HepG2 (cell line): ENCODE data around the gene SH3YL1. TPM values are rescaled to one million over a fixed set of nuclear protein-coding genes. Genes with fewer than 3 reads are reported as not detected.

ENCODE experiments used
- ATAC-seq: fragments of 200-7000 bp; cut with Tn5 transposase; 3 replicates; pipeline ENCODE4 v1.9.1; 2020; ENCODE audit warnings: mild to moderate bottlenecking, moderate library complexity
- BruUV-seq: library from RNA; stranded (reverse); fragments of 400-500 nt; replicated peaks from 2 replicates; lab custom pipeline; 2021; lab: Mats Ljungman, UMichigan
- CTCF ChIA-PET: fragments of 300-600 bp; formaldehyde crosslinking; extraction: SDS; loops from one replicate; lab custom pipeline; 2021; ENCODE audit warnings: low total read pairs, inconsistent platforms, low intra/inter-chr PET ratio; lab: Yijun Ruan, JAX
- POLR2A ChIA-PET: fragments of 350-600 bp; sonication (Branson Sonifier 250); formaldehyde crosslinking; loops from one replicate; lab custom pipeline; 2020; ENCODE audit warnings: antibody characterized with exemption, inconsistent platforms; lab: Yijun Ruan, JAX
- DNase-seq: peaks from one replicate; pipeline ENCODE4 v3.0.0-alpha.2; 2015; ENCODE audit warnings: low spot score
- FAIRE-seq: peaks from 3 replicates; lab custom pipeline; 2011; peaks lifted over from hg19 to GRCh38; lab: Jason Lieb, UNC
- H2AFZ ChIP-seq: one replicate; pipeline ENCODE4 v1.6.1; 2011; ENCODE audit warnings: low read length, inconsistent platforms
- H3K27ac ChIP-seq: fragments of 300-600 bp; 3 replicates; pipeline ENCODE4 v1.8.0; 2011; ENCODE audit warnings: mixed run types, mild to moderate bottlenecking, mixed read lengths, low read length, inconsistent platforms; ENCODE audit not compliant: insufficient read depth; ENCODE audit errors: extremely low read length
- H3K27me3 ChIP-seq, 2 experiments: fragments of 200-600 bp in 1 of 2; 2 replicates in 1 of 2; 3 replicates in 1 of 2; pipeline versions ENCODE4 v1.6.0 to v1.8.0; 2011; ENCODE audit warnings: low read length in 2 of 2, mild to moderate bottlenecking in 2 of 2, moderate library complexity in 2 of 2, inconsistent platforms in 1 of 2; ENCODE audit not compliant: insufficient read depth in 2 of 2, control insufficient read depth in 1 of 2
- H3K36me3 ChIP-seq, 2 experiments: fragments of 200-600 bp in 1 of 2; replicated peaks in 1 of 2; 2 replicates in 1 of 2; 3 replicates in 1 of 2; pipeline versions ENCODE4 v1.5.1 to v1.8.0; 2011; ENCODE audit warnings: low read length in 2 of 2, inconsistent platforms in 1 of 2; ENCODE audit not compliant: insufficient read depth in 2 of 2, control insufficient read depth in 1 of 2
- H3K4me1 ChIP-seq: 2 replicates; pipeline ENCODE4 v1.5.1; 2012; ENCODE audit warnings: low read length, inconsistent platforms; ENCODE audit not compliant: insufficient read depth
- H3K4me2 ChIP-seq: 2 replicates; pipeline ENCODE4 v1.6.0; 2011; ENCODE audit warnings: low read depth, low read length, inconsistent platforms
- H3K4me3 ChIP-seq, 3 experiments: fragments of 200-600 bp in 1 of 3; sonication (generic), shearing (Covaris generic) in 1 of 3; replicated peaks in 1 of 3; 2 replicates each; pipeline ENCODE4 v1.5.1; 2011 to 2016; ENCODE audit warnings: low read length in 3 of 3, inconsistent platforms in 2 of 3, low read depth in 2 of 3, mild to moderate bottlenecking in 2 of 3, control low read depth in 1 of 3, mixed read lengths in 1 of 3; ENCODE audit not compliant: insufficient read depth in 1 of 3
- H3K79me2 ChIP-seq: one replicate; pipeline ENCODE4 v1.6.1; 2011; ENCODE audit warnings: low read length, inconsistent platforms; ENCODE audit not compliant: insufficient read depth
- H3K9ac ChIP-seq: 2 replicates; pipeline ENCODE4 v1.6.0; 2011; ENCODE audit warnings: mild to moderate bottlenecking, low read depth, low read length, inconsistent platforms; ENCODE audit not compliant: insufficient read depth
- H3K9me3 ChIP-seq: 2 replicates; pipeline ENCODE4 v1.5.1; 2012; ENCODE audit warnings: mild to moderate bottlenecking, low read length
- H4K20me1 ChIP-seq: 2 replicates; pipeline ENCODE4 v1.6.0; 2011; ENCODE audit warnings: inconsistent platforms, mild to moderate bottlenecking, low read length, moderate library complexity; ENCODE audit not compliant: insufficient read depth
- SAP130 ChIP-seq: IDR thresholded peaks from 2 replicates; pipeline ENCODE4 v1.6.1; 2016; ENCODE audit warnings: low read depth
- U2AF1 ChIP-seq: fragments of 200-400 bp; formaldehyde crosslinking; optimal IDR thresholded peaks from 2 replicates; pipeline ENCODE3; 2017; ENCODE audit warnings: mild to moderate bottlenecking, low read depth, low read length
- ZFAT ChIP-seq: sonication (generic); formaldehyde crosslinking; conservative IDR thresholded peaks from 2 replicates; pipeline ENCODE4 v1.8.1; 2023; ENCODE audit warnings: missing genetic modification reagents, inconsistent platforms
- ZFP1 ChIP-seq: IDR thresholded peaks from 2 replicates; pipeline ENCODE4 v1.6.1; 2016
- ZKSCAN1 ChIP-seq: fragments of 150-350 bp; IDR thresholded peaks from 2 replicates; pipeline ENCODE4 v1.6.1; 2014; ENCODE audit warnings: low read length
- WGBS: methylation state at CpG from one replicate; pipeline ENCODE4 v1.1.6; 2017; ENCODE audit warnings: low lambda C conversion rate; 5-methylcytosine and 5-hydroxymethylcytosine counted together
- in situ Hi-C: cut with HindIII; loops from 2 replicates; pipeline ENCODE4 v1.10.0; 2017; ENCODE audit warnings: low pct_unique_long_range_greater_than_20kb; ENCODE audit not compliant: extremely low pct_ligation_motif_present
- intact Hi-C: fragments of 100-400 bp; cut with micrococcal nuclease; formaldehyde crosslinking; loops from one replicate; pipeline ENCODE4 v1.10.0; 2022; ENCODE audit not compliant: unreplicated experiment
- polyA plus RNA-seq, 8 experiments: library from polyadenylated mRNA; depleted of rRNA in 3 of 8; stranded (reverse) in 7 of 8; unstranded in 1 of 8; fragments of >200 nt; fragmentation: Illumina TruSeq in 4 of 8; extraction: Trizol in 4 of 8; gene quantifications; 2 replicates each; pipeline versions ENCODE4 v1.2.1 to v1.2.3, GENCODE V29; 2011 to 2016; ENCODE audit warnings: low read depth in 4 of 8, missing spikeins in 1 of 8, mixed read lengths in 1 of 8; ENCODE audit not compliant: insufficient read depth in 1 of 8
- total RNA-seq, 5 experiments: library from RNA; depleted of rRNA; stranded (reverse); fragments of >200 nt; fragmentation: Illumina TruSeq; extraction: Trizol; gene quantifications; 2 replicates each; pipeline ENCODE4 v1.2.3, GENCODE V29; 2016; ENCODE audit warnings: low read depth in 1 of 5
- TF ChIP-seq, protein P1 (sequence below): sonication (generic); formaldehyde crosslinking; IDR thresholded peaks from 2 replicates; pipeline ENCODE4 v1.4.0; 2020; ENCODE audit warnings: missing genetic modification reagents, borderline replicate concordance
- TF ChIP-seq, protein P2 (sequence below): conservative IDR thresholded peaks from 2 replicates; pipeline ENCODE4 v1.6.1; 2018; ENCODE audit warnings: missing genetic modification reagents
- TF ChIP-seq, protein P3 (sequence below): sonication (generic); formaldehyde crosslinking; IDR thresholded peaks from 2 replicates; pipeline ENCODE4 v1.5.0; 2020; ENCODE audit warnings: mild to moderate bottlenecking, missing genetic modification reagents, borderline replicate concordance
- TF ChIP-seq, protein P4 (sequence below): sonication (generic); formaldehyde crosslinking; IDR thresholded peaks from 2 replicates; pipeline ENCODE4 v1.5.1; 2020; ENCODE audit warnings: mild to moderate bottlenecking, moderate library complexity, missing genetic modification reagents
- TF ChIP-seq, protein P5 (sequence below): sonication (generic); formaldehyde crosslinking; conservative IDR thresholded peaks from 2 replicates; pipeline ENCODE4 v1.4.0; 2020; ENCODE audit warnings: missing genetic modification reagents

The SH3YL1 gene
- total and polyA plus RNA-seq, 2 of the 13 experiments (the other 11 are each of a cell fraction or from before 2014, with no cell fraction given): 13.0 to 48.2 TPM

DNA sequence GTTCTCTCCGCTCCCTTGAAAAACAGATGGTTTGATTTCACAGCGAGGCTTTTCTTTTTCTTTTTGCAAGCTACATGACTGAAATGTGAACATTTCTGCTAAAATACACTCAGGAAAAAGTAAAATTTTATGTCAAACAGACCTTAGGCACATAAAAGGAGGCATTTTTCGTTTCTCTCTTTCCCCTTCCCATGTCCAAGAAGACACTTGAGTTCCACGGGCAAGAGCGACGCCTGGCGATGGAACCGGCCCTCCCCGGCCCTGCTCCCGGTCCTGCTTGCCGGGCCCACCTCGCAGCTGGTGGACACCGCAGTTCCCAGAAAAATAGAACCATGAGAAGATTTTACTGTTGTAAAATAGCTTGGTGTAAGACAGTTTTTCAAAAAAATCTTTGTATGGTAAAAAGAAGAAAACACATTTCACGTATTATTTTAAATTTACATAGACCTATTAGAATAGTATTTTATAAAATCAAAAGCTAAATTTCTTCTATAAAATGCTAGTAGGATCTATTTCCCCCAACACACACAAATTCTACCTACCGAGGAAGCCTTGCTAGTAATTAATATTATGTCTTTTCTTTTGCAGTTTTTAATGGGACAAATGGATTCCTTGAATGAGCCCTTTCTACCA, 26.4 kb upstream of the SH3YL1 start:
- Histone ChIP-seq H2AFZ (peak overlapping the region; percentile 75), H3K79me2 (no peaks in the 10 kb centered on the region), H3K4me3 (peak overlapping the region; percentile 55 to 82 (median 65)), H3K27me3 (peaks cover 3 to 19% of the 10 kb centered on the region in 2 experiments), H3K27ac (no peak overlapping the region), H4K20me1 (no peaks in the 10 kb centered on the region), H3K36me3 (no peaks in the 10 kb centered on the region), H3K9me3 (no peaks in the 10 kb centered on the region), H3K4me1 (peaks cover 16% of the 10 kb centered on the region), H3K9ac (peak overlapping the region; percentile 49; the same call in 1 of the 2 replicates), H3K4me2 (peak overlapping the region; percentile 94)
- 2% methylated on average over 15 of the region's 15 CpGs for WGBS
- in situ Hi-C loops (loop anchor here (5.0 kb wide), 1 partner anchor 347 kb away; no protein-coding TSS in a partner anchor), intact Hi-C loops (loop anchor here (1.0 to 2.0 kb wide), 4 partner anchors 44 to 347 kb away; no protein-coding TSS in a partner anchor)
- POLR2A ChIA-PET: interaction anchor here (1.5 to 2.1 kb wide), 2 partner anchors 114 to 118 kb away, joined by 4 to 18 read pairs; no protein-coding TSS in a partner anchor
- peak; percentile 83 for ATAC-seq
- FAIRE-seq: peak; percentile 81
- CTCF ChIA-PET: interaction anchor here (1.0 to 3.9 kb wide), 8 partner anchors 16 to 347 kb away, joined by 3 to 96 read pairs (median 5); no protein-coding TSS in a partner anchor
- DNase-seq: peak; percentile 76
- no TSS peak for BruUV-seq
- TF ChIP-seq, protein P1, sequence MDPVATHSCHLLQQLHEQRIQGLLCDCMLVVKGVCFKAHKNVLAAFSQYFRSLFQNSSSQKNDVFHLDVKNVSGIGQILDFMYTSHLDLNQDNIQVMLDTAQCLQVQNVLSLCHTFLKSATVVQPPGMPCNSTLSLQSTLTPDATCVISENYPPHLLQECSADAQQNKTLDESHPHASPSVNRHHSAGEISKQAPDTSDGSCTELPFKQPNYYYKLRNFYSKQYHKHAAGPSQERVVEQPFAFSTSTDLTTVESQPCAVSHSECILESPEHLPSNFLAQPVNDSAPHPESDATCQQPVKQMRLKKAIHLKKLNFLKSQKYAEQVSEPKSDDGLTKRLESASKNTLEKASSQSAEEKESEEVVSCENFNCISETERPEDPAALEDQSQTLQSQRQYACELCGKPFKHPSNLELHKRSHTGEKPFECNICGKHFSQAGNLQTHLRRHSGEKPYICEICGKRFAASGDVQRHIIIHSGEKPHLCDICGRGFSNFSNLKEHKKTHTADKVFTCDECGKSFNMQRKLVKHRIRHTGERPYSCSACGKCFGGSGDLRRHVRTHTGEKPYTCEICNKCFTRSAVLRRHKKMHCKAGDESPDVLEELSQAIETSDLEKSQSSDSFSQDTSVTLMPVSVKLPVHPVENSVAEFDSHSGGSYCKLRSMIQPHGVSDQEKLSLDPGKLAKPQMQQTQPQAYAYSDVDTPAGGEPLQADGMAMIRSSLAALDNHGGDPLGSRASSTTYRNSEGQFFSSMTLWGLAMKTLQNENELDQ (CRISPR knock-in tag): no peak
- TF ChIP-seq, protein P2, sequence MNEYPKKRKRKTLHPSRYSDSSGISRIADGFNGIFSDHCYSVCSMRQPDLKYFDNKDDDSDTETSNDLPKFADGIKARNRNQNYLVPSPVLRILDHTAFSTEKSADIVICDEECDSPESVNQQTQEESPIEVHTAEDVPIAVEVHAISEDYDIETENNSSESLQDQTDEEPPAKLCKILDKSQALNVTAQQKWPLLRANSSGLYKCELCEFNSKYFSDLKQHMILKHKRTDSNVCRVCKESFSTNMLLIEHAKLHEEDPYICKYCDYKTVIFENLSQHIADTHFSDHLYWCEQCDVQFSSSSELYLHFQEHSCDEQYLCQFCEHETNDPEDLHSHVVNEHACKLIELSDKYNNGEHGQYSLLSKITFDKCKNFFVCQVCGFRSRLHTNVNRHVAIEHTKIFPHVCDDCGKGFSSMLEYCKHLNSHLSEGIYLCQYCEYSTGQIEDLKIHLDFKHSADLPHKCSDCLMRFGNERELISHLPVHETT: no peak
- TF ChIP-seq, protein P3, sequence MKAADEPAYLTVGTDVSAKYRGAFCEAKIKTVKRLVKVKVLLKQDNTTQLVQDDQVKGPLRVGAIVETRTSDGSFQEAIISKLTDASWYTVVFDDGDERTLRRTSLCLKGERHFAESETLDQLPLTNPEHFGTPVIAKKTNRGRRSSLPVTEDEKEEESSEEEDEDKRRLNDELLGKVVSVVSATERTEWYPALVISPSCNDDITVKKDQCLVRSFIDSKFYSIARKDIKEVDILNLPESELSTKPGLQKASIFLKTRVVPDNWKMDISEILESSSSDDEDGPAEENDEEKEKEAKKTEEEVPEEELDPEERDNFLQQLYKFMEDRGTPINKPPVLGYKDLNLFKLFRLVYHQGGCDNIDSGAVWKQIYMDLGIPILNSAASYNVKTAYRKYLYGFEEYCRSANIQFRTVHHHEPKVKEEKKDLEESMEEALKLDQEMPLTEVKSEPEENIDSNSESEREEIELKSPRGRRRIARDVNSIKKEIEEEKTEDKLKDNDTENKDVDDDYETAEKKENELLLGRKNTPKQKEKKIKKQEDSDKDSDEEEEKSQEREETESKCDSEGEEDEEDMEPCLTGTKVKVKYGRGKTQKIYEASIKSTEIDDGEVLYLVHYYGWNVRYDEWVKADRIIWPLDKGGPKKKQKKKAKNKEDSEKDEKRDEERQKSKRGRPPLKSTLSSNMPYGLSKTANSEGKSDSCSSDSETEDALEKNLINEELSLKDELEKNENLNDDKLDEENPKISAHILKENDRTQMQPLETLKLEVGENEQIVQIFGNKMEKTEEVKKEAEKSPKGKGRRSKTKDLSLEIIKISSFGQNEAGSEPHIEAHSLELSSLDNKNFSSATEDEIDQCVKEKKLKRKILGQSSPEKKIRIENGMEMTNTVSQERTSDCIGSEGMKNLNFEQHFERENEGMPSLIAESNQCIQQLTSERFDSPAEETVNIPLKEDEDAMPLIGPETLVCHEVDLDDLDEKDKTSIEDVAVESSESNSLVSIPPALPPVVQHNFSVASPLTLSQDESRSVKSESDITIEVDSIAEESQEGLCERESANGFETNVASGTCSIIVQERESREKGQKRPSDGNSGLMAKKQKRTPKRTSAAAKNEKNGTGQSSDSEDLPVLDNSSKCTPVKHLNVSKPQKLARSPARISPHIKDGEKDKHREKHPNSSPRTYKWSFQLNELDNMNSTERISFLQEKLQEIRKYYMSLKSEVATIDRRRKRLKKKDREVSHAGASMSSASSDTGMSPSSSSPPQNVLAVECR (CRISPR knock-in tag): peak; percentile 2; the same call in 1 of the 2 replicates
- TF ChIP-seq ZKSCAN1 (peak; percentile 14; the same call in 1 of the 2 replicates), SAP130 (CRISPR knock-in tag) (peak; percentile 45; the same call in 1 of the 2 replicates), ZFAT (CRISPR knock-in tag) (no peak), U2AF1 (no peak), ZFP1 (CRISPR knock-in tag) (0 out of 2 replicates have a peak, but pooled peaks have one; percentile 46)
- TF ChIP-seq, protein P4, sequence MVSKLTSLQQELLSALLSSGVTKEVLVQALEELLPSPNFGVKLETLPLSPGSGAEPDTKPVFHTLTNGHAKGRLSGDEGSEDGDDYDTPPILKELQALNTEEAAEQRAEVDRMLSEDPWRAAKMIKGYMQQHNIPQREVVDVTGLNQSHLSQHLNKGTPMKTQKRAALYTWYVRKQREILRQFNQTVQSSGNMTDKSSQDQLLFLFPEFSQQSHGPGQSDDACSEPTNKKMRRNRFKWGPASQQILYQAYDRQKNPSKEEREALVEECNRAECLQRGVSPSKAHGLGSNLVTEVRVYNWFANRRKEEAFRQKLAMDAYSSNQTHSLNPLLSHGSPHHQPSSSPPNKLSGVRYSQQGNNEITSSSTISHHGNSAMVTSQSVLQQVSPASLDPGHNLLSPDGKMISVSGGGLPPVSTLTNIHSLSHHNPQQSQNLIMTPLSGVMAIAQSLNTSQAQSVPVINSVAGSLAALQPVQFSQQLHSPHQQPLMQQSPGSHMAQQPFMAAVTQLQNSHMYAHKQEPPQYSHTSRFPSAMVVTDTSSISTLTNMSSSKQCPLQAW (CRISPR knock-in tag): 0 out of 2 replicates have a peak, but pooled peaks have one; percentile 15
- TF ChIP-seq, protein P5, sequence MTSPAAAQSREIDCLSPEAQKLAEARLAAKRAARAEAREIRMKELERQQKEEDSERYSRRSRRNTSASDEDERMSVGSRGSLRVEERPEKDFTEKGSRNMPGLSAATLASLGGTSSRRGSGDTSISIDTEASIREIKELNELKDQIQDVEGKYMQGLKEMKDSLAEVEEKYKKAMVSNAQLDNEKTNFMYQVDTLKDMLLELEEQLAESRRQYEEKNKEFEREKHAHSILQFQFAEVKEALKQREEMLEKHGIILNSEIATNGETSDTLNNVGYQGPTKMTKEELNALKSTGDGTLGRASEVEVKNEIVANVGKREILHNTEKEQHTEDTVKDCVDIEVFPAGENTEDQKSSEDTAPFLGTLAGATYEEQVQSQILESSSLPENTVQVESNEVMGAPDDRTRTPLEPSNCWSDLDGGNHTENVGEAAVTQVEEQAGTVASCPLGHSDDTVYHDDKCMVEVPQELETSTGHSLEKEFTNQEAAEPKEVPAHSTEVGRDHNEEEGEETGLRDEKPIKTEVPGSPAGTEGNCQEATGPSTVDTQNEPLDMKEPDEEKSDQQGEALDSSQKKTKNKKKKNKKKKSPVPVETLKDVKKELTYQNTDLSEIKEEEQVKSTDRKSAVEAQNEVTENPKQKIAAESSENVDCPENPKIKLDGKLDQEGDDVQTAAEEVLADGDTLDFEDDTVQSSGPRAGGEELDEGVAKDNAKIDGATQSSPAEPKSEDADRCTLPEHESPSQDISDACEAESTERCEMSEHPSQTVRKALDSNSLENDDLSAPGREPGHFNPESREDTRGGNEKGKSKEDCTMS (CRISPR knock-in tag): 0 out of 2 replicates have a peak, but pooled peaks have one; percentile 16
